ENCODE data around the gene KIAA0319L. TPM values are rescaled to one million over a fixed set of nuclear protein-coding genes. Genes with fewer than 3 reads are reported as not detected.

KIAA0319L gene
- total RNA-seq, 1 donor from 2014 or later: 58.3 TPM

GRCh38 chr1:35406103-35406502 is 151.1 kb downstream of the KIAA0319L start:
- H3K4me1 Mint-ChIP-seq: no peaks in the 10 kb centered on the region
- H3K36me3 ChIP-seq: peaks cover 46% of the 10 kb centered on the region
- no peak for DNase-seq (ENCODE audit: low spot score)
- no peak overlapping the region for H3K4me2 ChIP-seq
- H2AFZ ChIP-seq (replicated peaks): no peak overlapping the region
- no peaks in the 10 kb centered on the region for H4K20me1 ChIP-seq (ENCODE audit: low read depth)
- no peaks in the 10 kb centered on the region for H3K9me3 ChIP-seq (ENCODE audit: low read depth)
- no peak overlapping the region for H3K27ac Mint-ChIP-seq
- TF ChIP-seq EZH2phosphoT487 (IDR thresholded peaks at IDR 0.05) (no peak), CTCF (IDR thresholded peaks at IDR 0.05) (no peak), EZH2 (IDR thresholded peaks at IDR 0.05) (no peak)
- no peak overlapping the region for H3K4me3 ChIP-seq
- no peaks in the 10 kb centered on the region for H3K27me3 ChIP-seq
- no peaks in the 10 kb centered on the region for H3F3A ChIP-seq (ENCODE audit: low read depth)
- H3K27ac ChIP-seq: no peak overlapping the region
- H3K36me3 Mint-ChIP-seq: peaks cover 52% of the 10 kb centered on the region
- no peak overlapping the region for H3K4me3 Mint-ChIP-seq
- no peaks in the 10 kb centered on the region for H3K4me1 ChIP-seq
- H3K79me2 ChIP-seq (ENCODE audit: low read depth): no peaks in the 10 kb centered on the region
- H3K9ac ChIP-seq: no peak overlapping the region
- H3K27me3 Mint-ChIP-seq (ENCODE audit: insufficient read depth, low read depth): peaks cover 2% of the 10 kb centered on the region
- no peaks in the 10 kb centered on the region for H3K9me3 Mint-ChIP-seq

- H3K9ac ChIP-seq: no peak overlapping the region
- no peaks in the 10 kb centered on the region for H3K9me3 ChIP-seq (ENCODE audit: low read depth)
- H3K4me1 ChIP-seq: no peaks in the 10 kb centered on the region
- TF ChIP-seq EZH2 (IDR thresholded peaks at IDR 0.05) (no peak), CTCF (IDR thresholded peaks at IDR 0.05) (no peak), EZH2phosphoT487 (IDR thresholded peaks at IDR 0.05) (no peak)
- H4K20me1 ChIP-seq (ENCODE audit: low read depth): no peaks in the 10 kb centered on the region
- no peak overlapping the region for H3K4me3 ChIP-seq
- H2AFZ ChIP-seq (replicated peaks): no peak overlapping the region
- H3K4me3 Mint-ChIP-seq: no peak overlapping the region
- no peaks in the 10 kb centered on the region for H3K79me2 ChIP-seq (ENCODE audit: low read depth)
- DNase-seq (ENCODE audit: low spot score): no peak
- no peaks in the 10 kb centered on the region for H3K27me3 Mint-ChIP-seq (ENCODE audit: insufficient read depth, low read depth)
- H3K27me3 ChIP-seq: no peaks in the 10 kb centered on the region
- peaks cover 59% of the 10 kb centered on the region for H3K36me3 ChIP-seq
- no peak overlapping the region for H3K27ac ChIP-seq
- H3K9me3 Mint-ChIP-seq: no peaks in the 10 kb centered on the region
- no peak overlapping the region for H3K27ac Mint-ChIP-seq
- no peak overlapping the region for H3K4me2 ChIP-seq
- H3K36me3 Mint-ChIP-seq: peaks cover 46% of the 10 kb centered on the region
- H3F3A ChIP-seq (ENCODE audit: low read depth): peaks cover 5% of the 10 kb centered on the region
- H3K4me1 Mint-ChIP-seq: no peaks in the 10 kb centered on the region
Observed at GRCh38 chr1:35401049-35401448, 156.2 kb downstream of the KIAA0319L start.

- TF ChIP-seq EZH2phosphoT487 (IDR thresholded peaks at IDR 0.05) (no peak), EZH2 (IDR thresholded peaks at IDR 0.05) (no peak), CTCF (IDR thresholded peaks at IDR 0.05) (no peak)
- no peak for DNase-seq (ENCODE audit: low spot score)
- Histone ChIP-seq H3F3A (ENCODE audit: low read depth) (peaks cover 5% of the 10 kb centered on the region), H3K4me2 (no peak overlapping the region), H3K9me3 (ENCODE audit: low read depth) (no peaks in the 10 kb centered on the region), H3K9ac (no peak overlapping the region), H2AFZ (replicated peaks) (no peak overlapping the region), H3K79me2 (ENCODE audit: low read depth) (no peaks in the 10 kb centered on the region), H4K20me1 (ENCODE audit: low read depth) (no peaks in the 10 kb centered on the region), H3K4me3 (no peak overlapping the region), H3K27ac (no peak overlapping the region), H3K27me3 (no peaks in the 10 kb centered on the region), H3K36me3 (peaks cover 58% of the 10 kb centered on the region), H3K4me1 (no peaks in the 10 kb centered on the region)
- Mint-ChIP-seq H3K4me3 (no peak overlapping the region), H3K9me3 (no peaks in the 10 kb centered on the region), H3K27ac (no peak overlapping the region), H3K27me3 (ENCODE audit: insufficient read depth, low read depth) (no peaks in the 10 kb centered on the region), H3K4me1 (no peaks in the 10 kb centered on the region), H3K36me3 (peaks cover 48% of the 10 kb centered on the region)
Observed at GRCh38 chr1:35398739-35399138, 158.5 kb downstream of the KIAA0319L start.

All from neural progenitor cell (in vitro differentiated cells).